Fibroblast of lung (primary cell): ENCODE measurements around the gene ELAVL1. TPM values are rescaled to one million over a fixed set of nuclear protein-coding genes. Genes with fewer than 3 reads are reported as not detected.

Experiments used
- DNase-seq, 2 donors: peaks; one replicate each; pipeline versions ENCODE4 v3.0.0 to v3.0.0-alpha.2; 2010; ENCODE audit warnings: low read depth in 2 of 2
- H2AFZ ChIP-seq: 2 replicates; pipeline ENCODE4 v1.5.1; 2012; ENCODE audit warnings: low read length, control low read depth, inconsistent platforms
- H3K27ac ChIP-seq: 2 replicates; pipeline ENCODE4 v1.5.1; 2011; ENCODE audit warnings: low read length, control low read depth; ENCODE audit not compliant: insufficient read depth
- H3K27me3 ChIP-seq: 2 replicates; pipeline ENCODE4 v1.5.1; 2011; ENCODE audit warnings: mild to moderate bottlenecking, low read length; ENCODE audit not compliant: control insufficient read depth, insufficient read depth
- H3K36me3 ChIP-seq: 2 replicates; pipeline ENCODE4 v1.5.1; 2011; ENCODE audit warnings: low read length; ENCODE audit not compliant: control insufficient read depth, insufficient read depth
- H3K4me1 ChIP-seq: 2 replicates; pipeline ENCODE4 v1.5.1; 2011; ENCODE audit warnings: low read length; ENCODE audit not compliant: control insufficient read depth, insufficient read depth; ENCODE audit errors: extremely low read depth
- H3K4me2 ChIP-seq: 2 replicates; pipeline ENCODE4 v1.5.1; 2011; ENCODE audit warnings: low read length, control low read depth; ENCODE audit not compliant: insufficient read depth; ENCODE audit errors: extremely low read depth
- H3K4me3 ChIP-seq, 4 experiments: fragments of 200-600 bp in 1 of 4; sonication (generic) in 1 of 4; replicated peaks in 1 of 4; 2 replicates each; pipeline ENCODE4 v1.5.1; 2011 to 2016; ENCODE audit warnings: low read length in 4 of 4, low read depth in 3 of 4, mild to moderate bottlenecking in 3 of 4, control low read depth in 2 of 4, inconsistent platforms in 1 of 4, mixed read lengths in 1 of 4; ENCODE audit not compliant: insufficient read depth in 1 of 4; ENCODE audit errors: control extremely low read depth in 1 of 4
- H3K79me2 ChIP-seq: 2 replicates; pipeline ENCODE4 v1.5.1; 2012; ENCODE audit warnings: mild to moderate bottlenecking, low read length, inconsistent platforms; ENCODE audit not compliant: control insufficient read depth, insufficient read depth
- H3K9ac ChIP-seq: 2 replicates; pipeline ENCODE4 v1.5.1; 2011; ENCODE audit warnings: mild to moderate bottlenecking, low read length, control low read depth; ENCODE audit not compliant: insufficient read depth
- H3K9me3 ChIP-seq: 2 replicates; pipeline ENCODE4 v1.5.1; 2012; ENCODE audit warnings: low read depth, low read length; ENCODE audit not compliant: control insufficient read depth, insufficient read depth
- H4K20me1 ChIP-seq: 2 replicates; pipeline ENCODE4 v1.5.1; 2011; ENCODE audit warnings: low read length; ENCODE audit not compliant: control insufficient read depth, insufficient read depth; ENCODE audit errors: extremely low read depth
- CTCF ChIP-seq, 2 donors: IDR thresholded peaks in 1 of 2; conservative IDR thresholded peaks in 1 of 2; 1 replicate in 1 of 2; 2 replicates in 1 of 2; pipeline ENCODE4 v1.5.1; 2011 to 2012; ENCODE audit warnings: low read length in 2 of 2, control low read depth in 1 of 2, inconsistent platforms in 1 of 2, low read depth in 1 of 2, mild to moderate bottlenecking in 1 of 2
- EZH2 ChIP-seq: IDR thresholded peaks from 2 replicates; pipeline ENCODE4 v1.5.1; 2012; ENCODE audit warnings: low read length, control low read depth, mild to moderate bottlenecking; ENCODE audit errors: missing control alignments
- polyA plus RNA-seq, 2 donors: library from polyadenylated mRNA; depleted of rRNA in 1 of 2; stranded (reverse) in 1 of 2; unstranded in 1 of 2; fragments of >200 nt; gene quantifications; 2 replicates each; pipeline ENCODE4 v1.2.1, GENCODE V29; 2011 to 2012; ENCODE audit warnings: missing spikeins in 1 of 2
- total RNA-seq: library from RNA; depleted of rRNA; stranded (reverse); fragments of >200 nt; gene quantifications from 2 replicates; pipeline ENCODE4 v1.2.1, GENCODE V29; 2014

ELAVL1 gene
- total and polyA plus RNA-seq, 2 donors (not counting 1 experiment from before 2014, with no cell fraction given) = 15.2 to 61.6 TPM

DNA sequence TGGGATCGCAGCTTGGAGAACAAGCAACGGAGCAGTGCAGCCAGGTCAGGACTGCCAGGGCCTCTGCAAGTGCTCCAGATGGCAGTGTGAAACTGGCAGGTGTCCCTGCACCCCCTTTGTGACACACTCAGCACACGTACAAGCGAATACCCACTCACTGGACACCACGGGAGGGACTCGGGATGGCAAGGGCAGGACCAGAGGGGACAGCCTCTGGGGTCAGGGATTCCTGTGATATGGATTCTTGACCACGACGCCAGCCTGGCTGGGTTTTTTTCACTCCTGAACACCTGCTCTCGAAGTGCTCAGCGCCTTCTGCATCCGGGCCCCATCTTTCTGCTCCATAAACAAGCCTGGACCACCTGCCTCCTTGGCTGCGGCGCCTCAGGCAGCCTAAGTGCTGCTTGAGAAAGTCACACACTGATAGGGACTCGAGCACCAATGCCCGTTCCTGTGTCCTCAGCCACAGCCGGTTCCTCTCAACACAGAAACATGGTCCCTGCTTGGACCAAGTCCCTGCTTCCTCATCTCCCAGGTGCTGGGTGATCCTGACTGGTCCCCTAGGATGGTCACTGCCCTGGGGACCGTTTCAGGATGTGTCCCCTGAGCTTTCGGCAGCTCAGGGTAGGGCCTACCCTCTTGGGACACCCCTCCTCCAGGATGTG, 22.0 kb downstream of the ELAVL1 start:
- peaks cover 25% of the 10 kb centered on the region for H3K36me3 ChIP-seq
- no peak overlapping the region for H3K4me2 ChIP-seq
- H2AFZ ChIP-seq = no peak overlapping the region
- H3K27ac ChIP-seq = no peak overlapping the region
- H4K20me1 ChIP-seq = no peaks in the 10 kb centered on the region
- H3K9ac ChIP-seq = no peak overlapping the region
- TF ChIP-seq CTCF (conservative IDR thresholded peaks at IDR 0.05 in 1 of 2, IDR thresholded peaks at IDR 0.05 in 1 of 2; ENCODE audit: low read depth in 1 of 2, low read length in 2 of 2) (no peak), EZH2 (no peak)
- H3K9me3 ChIP-seq = no peaks in the 10 kb centered on the region
- H3K27me3 ChIP-seq = no peaks in the 10 kb centered on the region
- H3K4me3 ChIP-seq = no peak overlapping the region
- DNase-seq = no peak
- peaks cover 17% of the 10 kb centered on the region for H3K4me1 ChIP-seq
- H3K79me2 ChIP-seq = peaks cover 34% of the 10 kb centered on the region

DNA sequence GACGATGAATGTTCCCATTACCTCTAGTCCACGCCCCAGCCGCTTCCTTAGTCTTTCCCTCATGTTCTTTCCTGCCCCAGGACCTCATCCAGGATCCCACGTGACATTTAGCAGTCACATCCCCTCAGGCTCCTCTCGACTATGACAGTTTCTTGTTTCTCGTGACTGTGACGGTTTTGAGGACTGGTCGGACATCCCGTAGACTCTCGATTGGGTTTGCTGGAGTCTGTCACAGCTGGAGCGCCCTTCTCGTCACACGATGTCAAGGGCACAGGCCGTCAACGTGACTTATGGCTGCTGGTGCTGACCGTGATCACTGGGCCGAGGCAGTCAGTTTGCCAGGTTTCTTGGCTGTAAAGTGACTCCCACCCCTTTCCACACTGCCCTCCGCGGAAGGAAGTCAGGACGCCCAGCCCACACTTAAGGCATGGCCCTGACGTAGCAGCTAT, 22.8 kb downstream of the ELAVL1 start:
- Histone ChIP-seq H3K4me3 (no peak overlapping the region), H3K79me2 (peaks cover 33% of the 10 kb centered on the region), H3K4me1 (peaks cover 14% of the 10 kb centered on the region), H3K4me2 (no peak overlapping the region), H3K27ac (no peak overlapping the region), H3K9ac (no peak overlapping the region), H3K36me3 (peaks cover 22% of the 10 kb centered on the region), H2AFZ (no peak overlapping the region), H3K27me3 (no peaks in the 10 kb centered on the region), H3K9me3 (no peaks in the 10 kb centered on the region), H4K20me1 (no peaks in the 10 kb centered on the region)
- DNase-seq = no peak
- TF ChIP-seq CTCF (conservative IDR thresholded peaks at IDR 0.05 in 1 of 2, IDR thresholded peaks at IDR 0.05 in 1 of 2; ENCODE audit: low read depth in 1 of 2, low read length in 2 of 2) (no peak), EZH2 (no peak)

GRCh38 chr19:7982103-7982502, 23.3 kb downstream of the ELAVL1 start:
- no peak overlapping the region for H3K9ac ChIP-seq
- H3K27ac ChIP-seq = no peak overlapping the region
- no peaks in the 10 kb centered on the region for H3K9me3 ChIP-seq
- no peak overlapping the region for H2AFZ ChIP-seq
- no peak for DNase-seq
- peaks cover 24% of the 10 kb centered on the region for H3K36me3 ChIP-seq
- TF ChIP-seq EZH2 (no peak), CTCF (conservative IDR thresholded peaks at IDR 0.05 in 1 of 2, IDR thresholded peaks at IDR 0.05 in 1 of 2; ENCODE audit: low read depth in 1 of 2, low read length in 2 of 2) (no peak)
- no peak overlapping the region for H3K4me3 ChIP-seq
- H4K20me1 ChIP-seq = no peaks in the 10 kb centered on the region
- H3K4me2 ChIP-seq = no peak overlapping the region
- H3K27me3 ChIP-seq = no peaks in the 10 kb centered on the region
- peaks cover 9% of the 10 kb centered on the region for H3K4me1 ChIP-seq
- peaks cover 30% of the 10 kb centered on the region for H3K79me2 ChIP-seq
